Measurements from ENCODE around the gene PRICKLE1. TPM values are rescaled to one million over a fixed set of nuclear protein-coding genes. Genes with fewer than 3 reads are reported as not detected.

Gene PRICKLE1
- total RNA-seq, 5 donors from 2014 or later (not counting 1 experiment from before 2014, with no cell fraction given) = 0.29 to 1.1 (median 0.43) TPM

- Mint-ChIP-seq H3K4me1 (no peaks in the 10 kb centered on the region), H3K36me3 (no peaks in the 10 kb centered on the region), H3K9me3 (no peaks in the 10 kb centered on the region), H3K4me3 (no peak overlapping the region), H3K27ac (no peak overlapping the region), H3K27me3 (peaks cover 7 to 34% of the 10 kb centered on the region in 2 donors)
- WGBS (ENCODE audit: insufficient coverage) = no CpG with 5 or more reads among the region's 1 CpG
- Histone ChIP-seq H3K36me3 (ENCODE audit: control insufficient read depth in 2 of 2, extremely low read depth in 1 of 2, insufficient read depth in 1 of 2, low read length in 1 of 2) (no peaks in the 10 kb centered on the region), H3K27ac (ENCODE audit: low read length) (no peak overlapping the region), H3K4me1 (ENCODE audit: control insufficient read depth in 1 of 2, extremely low read depth in 1 of 2, insufficient read depth in 2 of 2, low read length in 2 of 2) (no peaks in the 10 kb centered on the region), H3K27me3 (replicated peaks in 1 of 2; ENCODE audit: control insufficient read depth in 2 of 2, extremely low read depth in 1 of 2, insufficient read depth in 2 of 2, low read length in 1 of 2) (peaks cover 0 to 2% of the 10 kb centered on the region in 2 experiments), H3K9me3 (no peaks in the 10 kb centered on the region), H3K4me3 (ENCODE audit: control insufficient read depth in 1 of 2, extremely low read depth in 1 of 2, low read length in 1 of 2) (no peak overlapping the region)
- ChIA-PET POLR2A (no interaction called here), CTCF (no interaction called here)
- DNase-seq = no peak
- ATAC-seq (replicated peaks in 1 of 4) = no peak
Observed at GRCh38 chr12:42582050-42582449, 7.5 kb downstream of the PRICKLE1 start.

- Mint-ChIP-seq H3K27ac (no peak overlapping the region), H3K36me3 (no peaks in the 10 kb centered on the region), H3K4me1 (no peaks in the 10 kb centered on the region), H3K27me3 (peaks cover 0 to 16% of the 10 kb centered on the region in 2 donors), H3K9me3 (no peaks in the 10 kb centered on the region), H3K4me3 (no peak overlapping the region)
- ChIA-PET POLR2A (no interaction called here), CTCF (no interaction called here)
- ATAC-seq (replicated peaks in 1 of 4) (no peak), DNase-seq (no peak)
- H3K4me1 ChIP-seq (ENCODE audit: control insufficient read depth in 1 of 2, extremely low read depth in 1 of 2, insufficient read depth in 2 of 2, low read length in 2 of 2) = no peaks in the 10 kb centered on the region
- H3K36me3 ChIP-seq (ENCODE audit: control insufficient read depth in 2 of 2, extremely low read depth in 1 of 2, insufficient read depth in 1 of 2, low read length in 1 of 2) = no peaks in the 10 kb centered on the region
- no peaks in the 10 kb centered on the region for H3K27me3 ChIP-seq (replicated peaks in 1 of 2; ENCODE audit: control insufficient read depth in 2 of 2, extremely low read depth in 1 of 2, insufficient read depth in 2 of 2, low read length in 1 of 2)
- H3K9me3 ChIP-seq = no peaks in the 10 kb centered on the region
- no peak overlapping the region for H3K4me3 ChIP-seq (ENCODE audit: control insufficient read depth in 1 of 2, extremely low read depth in 1 of 2, low read length in 1 of 2)
- no peak overlapping the region for H3K27ac ChIP-seq (ENCODE audit: low read length)
- 77% methylated on average over 4 of the region's 5 CpGs for WGBS (ENCODE audit: insufficient coverage)
Observed at GRCh38 chr12:42576374-42576773, 13.2 kb downstream of the PRICKLE1 start.

- no peaks in the 10 kb centered on the region for H3K9me3 Mint-ChIP-seq
- H3K4me1 Mint-ChIP-seq = no peaks in the 10 kb centered on the region
- ATAC-seq (replicated peaks in 1 of 4) (no peak), DNase-seq (no peak)
- CTCF ChIA-PET = no interaction called here
- H3K9me3 ChIP-seq = no peaks in the 10 kb centered on the region
- no peaks in the 10 kb centered on the region for H3K4me1 ChIP-seq (ENCODE audit: control insufficient read depth in 1 of 2, extremely low read depth in 1 of 2, insufficient read depth in 2 of 2, low read length in 2 of 2)
- no peak overlapping the region for H3K4me3 Mint-ChIP-seq
- no peak overlapping the region for H3K27ac Mint-ChIP-seq
- POLR2A ChIA-PET = no interaction called here
- 10% methylated on average over 1 of the region's 1 CpG for WGBS (ENCODE audit: insufficient coverage)
- no peaks in the 10 kb centered on the region for H3K36me3 ChIP-seq (ENCODE audit: control insufficient read depth in 2 of 2, extremely low read depth in 1 of 2, insufficient read depth in 1 of 2, low read length in 1 of 2)
- no peaks in the 10 kb centered on the region for H3K27me3 ChIP-seq (replicated peaks in 1 of 2; ENCODE audit: control insufficient read depth in 2 of 2, extremely low read depth in 1 of 2, insufficient read depth in 2 of 2, low read length in 1 of 2)
- peaks cover 0 to 14% of the 10 kb centered on the region in 2 donors for H3K27me3 Mint-ChIP-seq
- no peak overlapping the region for H3K27ac ChIP-seq (ENCODE audit: low read length)
- no peaks in the 10 kb centered on the region for H3K36me3 Mint-ChIP-seq
- H3K4me3 ChIP-seq (ENCODE audit: control insufficient read depth in 1 of 2, extremely low read depth in 1 of 2, low read length in 1 of 2) = no peak overlapping the region
Observed at GRCh38 chr12:42575717-42576116, 13.8 kb downstream of the PRICKLE1 start.

GRCh38 chr12:42574851-42575266 is 14.7 kb downstream of the PRICKLE1 start:
- Mint-ChIP-seq H3K36me3 (no peaks in the 10 kb centered on the region), H3K9me3 (no peaks in the 10 kb centered on the region), H3K4me3 (no peak overlapping the region), H3K27ac (no peak overlapping the region), H3K27me3 (peaks cover 0 to 12% of the 10 kb centered on the region in 2 donors), H3K4me1 (no peaks in the 10 kb centered on the region)
- ChIA-PET POLR2A (interaction anchor here in 1 of 2 donors (0.6 kb wide), 1 partner anchor 22 kb away, joined by 3 read pairs; no protein-coding TSS in a partner anchor), CTCF (no interaction called here)
- Histone ChIP-seq H3K4me3 (ENCODE audit: control insufficient read depth in 1 of 2, extremely low read depth in 1 of 2, low read length in 1 of 2) (no peak overlapping the region), H3K4me1 (ENCODE audit: control insufficient read depth in 1 of 2, extremely low read depth in 1 of 2, insufficient read depth in 2 of 2, low read length in 2 of 2) (no peaks in the 10 kb centered on the region), H3K9me3 (no peaks in the 10 kb centered on the region), H3K27ac (ENCODE audit: low read length) (no peak overlapping the region), H3K36me3 (ENCODE audit: control insufficient read depth in 2 of 2, extremely low read depth in 1 of 2, insufficient read depth in 1 of 2, low read length in 1 of 2) (no peaks in the 10 kb centered on the region), H3K27me3 (replicated peaks in 1 of 2; ENCODE audit: control insufficient read depth in 2 of 2, extremely low read depth in 1 of 2, insufficient read depth in 2 of 2, low read length in 1 of 2) (no peaks in the 10 kb centered on the region)
- no peak for ATAC-seq (replicated peaks in 1 of 4)
- no peak for DNase-seq

- Histone ChIP-seq H3K27ac (ENCODE audit: low read length) (no peak overlapping the region), H3K9me3 (no peaks in the 10 kb centered on the region), H3K27me3 (replicated peaks in 1 of 2; ENCODE audit: control insufficient read depth in 2 of 2, extremely low read depth in 1 of 2, insufficient read depth in 2 of 2, low read length in 1 of 2) (no peaks in the 10 kb centered on the region), H3K4me1 (ENCODE audit: control insufficient read depth in 1 of 2, extremely low read depth in 1 of 2, insufficient read depth in 2 of 2, low read length in 2 of 2) (no peaks in the 10 kb centered on the region), H3K36me3 (ENCODE audit: control insufficient read depth in 2 of 2, extremely low read depth in 1 of 2, insufficient read depth in 1 of 2, low read length in 1 of 2) (no peaks in the 10 kb centered on the region), H3K4me3 (ENCODE audit: control insufficient read depth in 1 of 2, extremely low read depth in 1 of 2, low read length in 1 of 2) (no peak overlapping the region)
- ATAC-seq (replicated peaks in 1 of 4) (no peak), DNase-seq (no peak)
- POLR2A ChIA-PET = no interaction called here
- CTCF ChIA-PET = interaction anchor here in 1 of 2 donors (0.6 kb wide), 2 partner anchors 26 to 1631 kb away, joined by 3 to 4 read pairs; no protein-coding TSS in a partner anchor
- H3K27me3 Mint-ChIP-seq = peaks cover 0 to 3% of the 10 kb centered on the region in 2 donors
- H3K27ac Mint-ChIP-seq = no peak overlapping the region
- WGBS (ENCODE audit: insufficient coverage) = no CpG with 5 or more reads among the region's 2 CpGs
- H3K4me3 Mint-ChIP-seq = no peak overlapping the region
- no peaks in the 10 kb centered on the region for H3K36me3 Mint-ChIP-seq
- H3K4me1 Mint-ChIP-seq = no peaks in the 10 kb centered on the region
- H3K9me3 Mint-ChIP-seq = no peaks in the 10 kb centered on the region
Observed at GRCh38 chr12:42571327-42572009, 18.1 kb downstream of the PRICKLE1 start.

DNA sequence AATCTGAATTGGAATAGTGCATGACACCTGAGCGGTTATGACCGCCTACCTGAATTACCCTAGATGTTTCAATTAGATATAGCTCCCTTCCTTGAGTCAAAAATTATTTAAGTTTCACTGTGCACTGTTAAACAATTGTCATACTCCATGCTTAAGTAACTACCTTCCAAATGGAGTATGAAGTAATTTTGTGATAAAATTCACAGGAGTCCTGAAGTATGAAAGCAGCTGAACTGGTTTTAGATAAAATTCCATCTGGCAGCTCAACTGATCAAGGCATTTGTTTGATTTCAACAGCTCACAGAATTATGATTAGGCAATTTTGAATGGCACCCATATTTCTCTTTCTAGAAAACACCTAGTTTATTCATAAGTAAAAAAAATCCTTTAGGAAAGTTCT is 19.5 kb downstream of the PRICKLE1 start:
- no peak for DNase-seq
- Histone ChIP-seq H3K4me1 (ENCODE audit: control insufficient read depth in 1 of 2, extremely low read depth in 1 of 2, insufficient read depth in 2 of 2, low read length in 2 of 2) (no peaks in the 10 kb centered on the region), H3K4me3 (ENCODE audit: control insufficient read depth in 1 of 2, extremely low read depth in 1 of 2, low read length in 1 of 2) (no peak overlapping the region), H3K9me3 (no peaks in the 10 kb centered on the region), H3K27ac (ENCODE audit: low read length) (no peak overlapping the region), H3K36me3 (ENCODE audit: control insufficient read depth in 2 of 2, extremely low read depth in 1 of 2, insufficient read depth in 1 of 2, low read length in 1 of 2) (no peaks in the 10 kb centered on the region), H3K27me3 (replicated peaks in 1 of 2; ENCODE audit: control insufficient read depth in 2 of 2, extremely low read depth in 1 of 2, insufficient read depth in 2 of 2, low read length in 1 of 2) (no peaks in the 10 kb centered on the region)
- POLR2A ChIA-PET = no interaction called here
- CTCF ChIA-PET = no interaction called here
- no peaks in the 10 kb centered on the region for H3K9me3 Mint-ChIP-seq
- 83% methylated on average over 2 of the region's 2 CpGs for WGBS (ENCODE audit: insufficient coverage)
- ATAC-seq (replicated peaks in 1 of 4) = no peak
- H3K36me3 Mint-ChIP-seq = no peaks in the 10 kb centered on the region
- H3K4me3 Mint-ChIP-seq = no peak overlapping the region
- no peak overlapping the region for H3K27ac Mint-ChIP-seq
- H3K4me1 Mint-ChIP-seq = no peaks in the 10 kb centered on the region
- peaks cover 0 to 10% of the 10 kb centered on the region in 2 donors for H3K27me3 Mint-ChIP-seq

Measured in T-cell (primary cell).